VCaP (cell line): ENCODE data around the gene PHIP.
"Not testable (repeated sequence)": the region's sequence is repeated elsewhere in the genome, so short reads cannot be mapped to it uniquely, and the experiment has no call there.

Experiments used
- H3K27ac ChIP-seq: fragments of 450-650 bp; 2 replicates; pipeline ENCODE4 v1.5.1; 2017
- TF ChIP-seq, protein P1 (sequence below): fragments of 450-650 bp; conservative IDR thresholded peaks from 2 replicates; pipeline ENCODE4 v1.5.1; 2017; ENCODE audit warnings: mild to moderate bottlenecking, moderate library complexity

PHIP gene

DNA sequence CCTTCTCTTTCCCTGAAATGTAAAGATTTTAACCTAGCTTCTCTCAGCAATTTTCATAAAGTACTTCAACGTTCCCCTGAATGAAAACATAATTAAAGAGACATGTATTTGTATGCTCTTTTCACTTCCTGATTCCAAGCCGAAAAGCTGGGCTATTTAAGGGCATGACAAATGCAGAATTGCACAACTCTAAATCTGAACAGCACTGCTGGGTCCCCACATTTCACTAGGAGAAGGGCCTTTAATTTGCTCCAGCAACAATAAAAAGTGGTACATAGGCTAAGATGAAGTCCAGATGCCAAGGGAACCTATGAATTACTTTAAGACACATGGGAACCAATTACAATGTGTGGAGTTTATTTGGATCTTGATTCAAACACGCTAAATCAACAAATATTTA lies 168.7 kb downstream of the PHIP start:
- TF ChIP-seq, protein P1, sequence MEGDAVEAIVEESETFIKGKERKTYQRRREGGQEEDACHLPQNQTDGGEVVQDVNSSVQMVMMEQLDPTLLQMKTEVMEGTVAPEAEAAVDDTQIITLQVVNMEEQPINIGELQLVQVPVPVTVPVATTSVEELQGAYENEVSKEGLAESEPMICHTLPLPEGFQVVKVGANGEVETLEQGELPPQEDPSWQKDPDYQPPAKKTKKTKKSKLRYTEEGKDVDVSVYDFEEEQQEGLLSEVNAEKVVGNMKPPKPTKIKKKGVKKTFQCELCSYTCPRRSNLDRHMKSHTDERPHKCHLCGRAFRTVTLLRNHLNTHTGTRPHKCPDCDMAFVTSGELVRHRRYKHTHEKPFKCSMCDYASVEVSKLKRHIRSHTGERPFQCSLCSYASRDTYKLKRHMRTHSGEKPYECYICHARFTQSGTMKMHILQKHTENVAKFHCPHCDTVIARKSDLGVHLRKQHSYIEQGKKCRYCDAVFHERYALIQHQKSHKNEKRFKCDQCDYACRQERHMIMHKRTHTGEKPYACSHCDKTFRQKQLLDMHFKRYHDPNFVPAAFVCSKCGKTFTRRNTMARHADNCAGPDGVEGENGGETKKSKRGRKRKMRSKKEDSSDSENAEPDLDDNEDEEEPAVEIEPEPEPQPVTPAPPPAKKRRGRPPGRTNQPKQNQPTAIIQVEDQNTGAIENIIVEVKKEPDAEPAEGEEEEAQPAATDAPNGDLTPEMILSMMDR = no peak
- H3K27ac ChIP-seq = no peak overlapping the region

DNA sequence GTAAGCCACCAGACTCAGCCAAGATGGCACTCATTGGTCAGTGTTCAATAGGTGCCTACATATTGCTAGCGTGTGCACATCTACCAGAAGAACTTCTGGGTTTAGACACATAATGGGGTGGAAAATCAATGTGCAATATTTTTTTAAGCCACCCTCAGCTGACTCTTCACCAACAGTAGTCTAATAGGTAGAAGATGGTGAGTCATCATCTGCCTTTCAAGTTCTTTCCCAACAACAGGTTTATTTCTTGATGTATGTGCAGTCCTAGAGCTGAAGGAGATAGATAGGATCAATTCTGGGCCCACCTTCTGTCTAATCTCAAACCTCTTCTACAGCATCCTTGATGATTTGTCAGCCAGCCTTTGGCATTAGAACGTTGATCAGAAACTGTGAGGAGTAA lies 169.4 kb downstream of the PHIP start:
- no peak overlapping the region for H3K27ac ChIP-seq
- TF ChIP-seq, protein P1 = no peak

DNA sequence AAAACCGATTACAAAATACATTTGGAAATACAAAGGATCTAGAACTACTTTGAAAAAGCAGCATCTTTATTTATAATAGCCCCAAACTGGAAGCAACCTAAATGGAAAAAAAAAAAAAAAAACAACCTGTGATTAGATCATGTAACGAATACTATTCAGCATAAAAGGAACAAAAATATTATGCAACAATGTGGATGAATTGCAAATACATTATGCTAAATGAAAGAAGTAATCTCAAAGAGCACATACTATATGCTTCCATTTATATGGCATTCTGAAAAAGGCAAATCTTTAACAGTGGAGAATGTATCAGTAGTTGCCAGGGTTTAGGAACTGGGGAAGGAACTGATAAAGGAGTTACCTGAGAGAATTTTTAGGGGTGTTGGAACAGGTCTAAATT lies 181.8 kb downstream of the PHIP start:
- TF ChIP-seq, protein P1 = no peak
- H3K27ac ChIP-seq = no peak overlapping the region

DNA sequence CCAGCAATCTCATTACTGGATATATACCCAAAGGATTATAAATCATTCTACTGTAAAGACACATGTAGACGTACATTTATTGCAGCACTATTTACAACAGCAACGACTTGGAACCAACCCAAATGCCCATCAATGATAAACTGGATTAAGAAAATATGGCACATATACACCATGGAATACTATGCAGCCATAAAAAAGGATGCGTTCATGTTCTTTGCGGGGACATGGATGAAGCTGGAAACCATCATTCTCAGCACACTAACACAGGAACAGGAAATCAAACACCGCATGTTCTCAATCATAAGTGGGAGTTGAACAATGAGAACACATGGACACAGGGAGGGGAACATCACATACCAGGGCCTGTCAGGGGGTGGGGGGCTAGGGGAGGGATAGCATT lies 188.2 kb downstream of the PHIP start:
- not testable (repeated sequence) for H3K27ac ChIP-seq
